OCI-LY7 (cell line): ENCODE data around the gene MKI67. TPM values are rescaled to one million over a fixed set of nuclear protein-coding genes. Genes with fewer than 3 reads are reported as not detected.

Experiments used
- BruUV-seq: library from RNA; stranded (reverse); fragments of 400-500 nt; replicated peaks from 2 replicates; lab custom pipeline; 2021; lab: Mats Ljungman, UMichigan
- CTCF ChIA-PET: fragments of 300-600 bp; sonication (Branson Sonifier 250); formaldehyde crosslinking; loops from one replicate; lab custom pipeline; 2022; ENCODE audit warnings: antibody characterized with exemption; ENCODE audit not compliant: unreplicated experiment; lab: Charles Lee
- POLR2A ChIA-PET: fragments of 300-600 bp; sonication (Branson Sonifier 250); formaldehyde crosslinking; loops from one replicate; lab custom pipeline; 2022; ENCODE audit warnings: antibody characterized with exemption; lab: Charles Lee
- DNase-seq: peaks from one replicate; pipeline ENCODE4 v3.0.0-alpha.2; 2015; ENCODE audit warnings: low spot score
- H2AFZ ChIP-seq: fragments of 200-600 bp; sonication (generic), shearing (Covaris generic); 2 replicates; pipeline ENCODE4 v1.6.1; 2014; ENCODE audit warnings: mild to moderate bottlenecking, antibody characterized with exemption, low read length, moderate library complexity
- H3K27ac ChIP-seq: fragments of 200-600 bp; sonication (generic); 2 replicates; pipeline ENCODE4 v1.5.1; 2014; ENCODE audit warnings: mixed run types, low read depth, mild to moderate bottlenecking, moderate library complexity, low read length, inconsistent platforms; ENCODE audit not compliant: poor library complexity, severe bottlenecking
- H3K36me3 ChIP-seq: fragments of 200-600 bp; sonication (generic); 2 replicates; pipeline ENCODE4 v1.6.1; 2014; ENCODE audit warnings: mild to moderate bottlenecking, antibody characterized with exemption, low read length, moderate library complexity, mixed read lengths; ENCODE audit not compliant: insufficient read depth
- H3K4me1 ChIP-seq: fragments of 200-600 bp; sonication (generic); 2 replicates; pipeline ENCODE4 v1.5.1; 2014; ENCODE audit warnings: mild to moderate bottlenecking, low read length; ENCODE audit not compliant: insufficient read depth, poor library complexity, severe bottlenecking
- H3K4me2 ChIP-seq: fragments of 200-600 bp; sonication (generic); 2 replicates; pipeline ENCODE4 v1.6.1; 2014; ENCODE audit warnings: mild to moderate bottlenecking, low read length
- H3K4me3 ChIP-seq: fragments of 200-600 bp; sonication (generic); 2 replicates; pipeline ENCODE4 v1.5.1; 2014; ENCODE audit warnings: mild to moderate bottlenecking, low read depth, low read length; ENCODE audit not compliant: poor library complexity, severe bottlenecking
- H3K79me2 ChIP-seq: fragments of 200-600 bp; sonication (generic); 2 replicates; pipeline ENCODE4 v1.6.1; 2016; ENCODE audit warnings: low read depth, mild to moderate bottlenecking, low read length, moderate library complexity, mixed read lengths; ENCODE audit not compliant: insufficient read depth
- H3K9me2 ChIP-seq: fragments of 200-600 bp; sonication (generic); 2 replicates; pipeline ENCODE4 v1.6.1; 2016; ENCODE audit warnings: mild to moderate bottlenecking, low read length, mixed read lengths; ENCODE audit not compliant: insufficient read depth
- H3K9me3 ChIP-seq: fragments of 200-600 bp; sonication (generic); 2 replicates; pipeline ENCODE4 v1.6.1; 2014; ENCODE audit warnings: mild to moderate bottlenecking, mixed run types, low read length, mixed read lengths
- H4K20me1 ChIP-seq: fragments of 200-600 bp; sonication (generic); 2 replicates; pipeline ENCODE4 v1.6.1; 2014; ENCODE audit warnings: mild to moderate bottlenecking, antibody characterized with exemption, low read length, moderate library complexity, mixed read lengths; ENCODE audit not compliant: insufficient read depth
- EZH2phosphoT487 ChIP-seq: fragments of 200-600 bp; sonication (generic); IDR thresholded peaks from 2 replicates; pipeline ENCODE4 v1.6.1; 2018; ENCODE audit warnings: low read depth, borderline replicate concordance, mild to moderate bottlenecking, mixed run types, antibody characterized with exemption, low read length, moderate library complexity, mixed read lengths
- intact Hi-C: fragments of 100-400 bp; cut with micrococcal nuclease; formaldehyde crosslinking; loops from one replicate; pipeline ENCODE4 v1.10.0; 2022; ENCODE audit not compliant: unreplicated experiment
- total RNA-seq, 2 experiments: library from RNA; depleted of rRNA in 1 of 2; stranded (reverse); fragments of >200 nt in 1 of 2; shearing (Covaris generic) in 1 of 2; gene quantifications; 2 replicates each; pipeline ENCODE4 v1.2.3, GENCODE V29; 2014 to 2022
- TF ChIP-seq, protein P1 (sequence below): fragments of 200-600 bp; sonication (generic); conservative IDR thresholded peaks from 2 replicates; pipeline ENCODE4 v1.5.1; 2014; ENCODE audit warnings: mild to moderate bottlenecking, antibody characterized with exemption, low read length, moderate library complexity, mixed read lengths

Gene MKI67
- total RNA-seq, 2 experiments from 2014 or later = 139 to 192 TPM

GRCh38 chr10:128064970-128065580 lies 61.1 kb downstream of the MKI67 start:
- TF ChIP-seq, protein P1, sequence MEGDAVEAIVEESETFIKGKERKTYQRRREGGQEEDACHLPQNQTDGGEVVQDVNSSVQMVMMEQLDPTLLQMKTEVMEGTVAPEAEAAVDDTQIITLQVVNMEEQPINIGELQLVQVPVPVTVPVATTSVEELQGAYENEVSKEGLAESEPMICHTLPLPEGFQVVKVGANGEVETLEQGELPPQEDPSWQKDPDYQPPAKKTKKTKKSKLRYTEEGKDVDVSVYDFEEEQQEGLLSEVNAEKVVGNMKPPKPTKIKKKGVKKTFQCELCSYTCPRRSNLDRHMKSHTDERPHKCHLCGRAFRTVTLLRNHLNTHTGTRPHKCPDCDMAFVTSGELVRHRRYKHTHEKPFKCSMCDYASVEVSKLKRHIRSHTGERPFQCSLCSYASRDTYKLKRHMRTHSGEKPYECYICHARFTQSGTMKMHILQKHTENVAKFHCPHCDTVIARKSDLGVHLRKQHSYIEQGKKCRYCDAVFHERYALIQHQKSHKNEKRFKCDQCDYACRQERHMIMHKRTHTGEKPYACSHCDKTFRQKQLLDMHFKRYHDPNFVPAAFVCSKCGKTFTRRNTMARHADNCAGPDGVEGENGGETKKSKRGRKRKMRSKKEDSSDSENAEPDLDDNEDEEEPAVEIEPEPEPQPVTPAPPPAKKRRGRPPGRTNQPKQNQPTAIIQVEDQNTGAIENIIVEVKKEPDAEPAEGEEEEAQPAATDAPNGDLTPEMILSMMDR = no peak
- TF ChIP-seq EZH2phosphoT487 = no peak
- H2AFZ ChIP-seq = no peak overlapping the region
- CTCF ChIA-PET = interaction anchor here (4.2 kb wide), 1 partner anchor 17 kb away, joined by 17 read pairs; no protein-coding TSS in a partner anchor
- POLR2A ChIA-PET = interaction anchor here (0.5 to 5.7 kb wide), 3 partner anchors 17 to 210 kb away, joined by 3 to 37 read pairs (median 4); no protein-coding TSS in a partner anchor
- H4K20me1 ChIP-seq = peaks cover 20% of the 10 kb centered on the region
- no peaks in the 10 kb centered on the region for H3K9me3 ChIP-seq
- peaks cover 18% of the 10 kb centered on the region for H3K36me3 ChIP-seq
- peak overlapping the region; percentile 60 for H3K27ac ChIP-seq
- H3K4me2 ChIP-seq = peak overlapping the region; percentile 74
- DNase-seq = peak; percentile 86
- H3K9me2 ChIP-seq = no peaks in the 10 kb centered on the region
- H3K4me3 ChIP-seq = peak overlapping the region; percentile 48
- H3K79me2 ChIP-seq = no peaks in the 10 kb centered on the region
- peaks cover 56% of the 10 kb centered on the region for H3K4me1 ChIP-seq
- intact Hi-C loops = loop anchor here (1.0 to 2.0 kb wide), 2 partner anchors 30 to 62 kb away; partner anchors contain the start of gene MKI67
- no TSS peak for BruUV-seq

DNA sequence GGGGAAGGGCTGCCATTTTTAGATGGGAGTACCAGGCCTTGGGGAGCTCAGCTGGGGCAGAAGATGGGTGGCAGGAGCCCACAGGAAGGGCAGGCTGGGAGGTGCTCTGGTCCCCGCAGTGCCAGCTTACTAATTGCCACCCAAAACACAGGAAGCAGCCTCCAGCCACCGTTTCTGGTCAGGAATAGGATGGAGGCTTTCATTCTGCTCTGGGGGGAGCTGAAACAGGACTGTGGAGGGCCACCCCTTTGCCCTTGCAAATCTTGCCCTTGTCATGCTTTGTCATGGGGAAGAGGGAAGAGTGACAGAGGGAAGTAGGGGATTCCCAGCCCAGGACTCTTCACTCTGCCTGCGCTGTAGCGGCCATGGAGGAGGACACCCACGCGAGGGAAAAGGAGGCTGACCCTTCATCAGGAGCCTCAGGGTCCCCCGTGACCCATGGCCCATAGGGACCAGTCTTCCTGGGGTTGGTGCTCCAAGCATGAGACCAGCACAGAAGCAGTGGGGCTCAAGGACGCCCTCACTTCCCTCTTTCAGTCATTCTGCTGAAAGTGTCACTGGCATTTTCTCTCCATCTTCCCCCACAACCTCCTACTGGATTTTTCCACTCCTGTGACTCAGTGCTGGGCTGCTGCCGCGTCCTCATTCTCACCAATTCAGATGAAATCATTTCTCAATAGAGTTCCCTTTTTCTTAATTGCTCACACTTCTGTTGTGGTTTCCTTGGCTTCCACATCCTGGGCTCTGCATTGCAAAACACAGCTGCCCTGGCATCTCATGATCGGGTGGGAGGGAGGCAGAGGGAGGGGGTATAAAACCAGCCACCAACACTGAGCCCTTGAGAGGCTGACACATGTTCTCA lies 61.9 kb downstream of the MKI67 start:
- H3K4me3 ChIP-seq = peak overlapping the region; percentile 48
- BruUV-seq = no TSS peak
- intact Hi-C loops = loop anchor here (2.0 kb wide), 1 partner anchor 62 kb away; the partner anchor contains the start of gene MKI67
- H4K20me1 ChIP-seq = peaks cover 20% of the 10 kb centered on the region
- H3K36me3 ChIP-seq = peaks cover 18% of the 10 kb centered on the region
- no peaks in the 10 kb centered on the region for H3K9me2 ChIP-seq
- peaks cover 57% of the 10 kb centered on the region for H3K4me1 ChIP-seq
- no peaks in the 10 kb centered on the region for H3K9me3 ChIP-seq
- peak overlapping the region; percentile 74 for H3K4me2 ChIP-seq
- no peaks in the 10 kb centered on the region for H3K79me2 ChIP-seq
- no peak for DNase-seq
- CTCF ChIA-PET = interaction anchor here (0.6 to 4.2 kb wide), 3 partner anchors 12 to 209 kb away, joined by 3 to 17 read pairs (median 4); no protein-coding TSS in a partner anchor
- TF ChIP-seq, protein P1 = no peak
- TF ChIP-seq EZH2phosphoT487 = no peak
- H2AFZ ChIP-seq = no peak overlapping the region
- POLR2A ChIA-PET = interaction anchor here (0.5 to 5.7 kb wide), 7 partner anchors 17 to 210 kb away, joined by 3 to 37 read pairs (median 3); no protein-coding TSS in a partner anchor
- peak overlapping the region; percentile 60 for H3K27ac ChIP-seq
